ENCODE data around the gene SYT2.

SYT2 gene

DNA sequence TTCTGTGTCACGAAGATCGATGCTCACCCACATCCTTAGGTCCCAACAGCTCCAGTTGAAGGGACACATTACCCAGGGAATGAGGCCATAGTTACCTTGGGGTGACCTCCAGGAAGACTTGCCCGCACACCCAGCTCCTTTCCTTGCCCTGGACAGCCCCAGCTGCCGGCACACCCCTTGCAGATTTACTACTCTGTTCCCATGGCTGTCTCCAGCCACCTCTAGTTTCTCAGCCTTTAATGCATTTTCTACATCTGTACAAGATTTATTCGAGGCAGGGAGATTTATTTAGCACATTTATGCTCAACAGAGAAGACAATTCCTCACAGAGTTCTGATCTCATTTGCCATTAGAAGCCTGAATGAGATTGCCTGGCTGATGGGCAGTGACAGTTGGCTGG is 36.7 kb downstream of the SYT2 start:
- intact Hi-C loops (cut with DNase I; ENCODE audit: low total_unique reads), result no loop called here
- no peak for DNase-seq
- H3K36me3 ChIP-seq, result no peaks in the 10 kb centered on the region
- no peak for TF ChIP-seq CTCF (IDR thresholded peaks at IDR 0.05)
- H3K27me3 ChIP-seq, result peaks cover 0 to 17% of the 10 kb centered on the region in 2 donors
- H3K4me1 ChIP-seq, result no peaks in the 10 kb centered on the region
- H3K27ac ChIP-seq, result no peak overlapping the region
- peaks cover 0 to 10% (median 10%) of the 10 kb centered on the region in 3 donors for H3K9me3 ChIP-seq
- H3K4me3 ChIP-seq, result no peak overlapping the region

DNA sequence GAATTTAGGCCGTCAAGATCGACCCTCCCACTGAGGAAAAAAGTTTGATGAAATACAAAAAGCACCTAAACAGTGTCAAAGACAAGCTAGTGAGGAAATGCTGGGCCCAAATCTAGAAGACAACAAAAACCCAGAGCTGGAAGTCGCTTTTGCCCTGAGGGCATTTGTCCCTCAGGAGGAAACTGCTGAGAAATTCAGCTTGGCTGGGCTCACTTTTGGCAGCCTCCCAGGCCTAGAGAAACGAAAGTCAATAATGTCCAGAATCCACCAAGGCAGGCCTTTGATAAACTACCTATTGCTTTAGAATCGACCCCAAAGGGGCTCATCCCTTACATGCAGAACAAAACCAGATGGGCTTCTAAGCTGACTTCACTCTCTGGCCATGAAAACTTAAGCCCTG is 38.9 kb downstream of the SYT2 start:
- H3K27me3 ChIP-seq, result peaks cover 0 to 9% of the 10 kb centered on the region in 2 donors
- H3K27ac ChIP-seq, result no peak overlapping the region
- H3K4me1 ChIP-seq, result no peaks in the 10 kb centered on the region
- no peak for DNase-seq
- TF ChIP-seq CTCF (IDR thresholded peaks at IDR 0.05), result no peak
- H3K4me3 ChIP-seq, result no peak overlapping the region
- H3K9me3 ChIP-seq, result no peaks in the 10 kb centered on the region
- intact Hi-C loops (cut with DNase I; ENCODE audit: low total_unique reads), result no loop called here
- H3K36me3 ChIP-seq, result no peaks in the 10 kb centered on the region

- intact Hi-C loops (cut with DNase I; ENCODE audit: low total_unique reads), result no loop called here
- no peak for DNase-seq
- H3K4me3 ChIP-seq, result no peak overlapping the region
Observed at GRCh38 chr1:202665417-202665816, 44.8 kb downstream of the SYT2 start.

GRCh38 chr1:202664083-202664482 is 46.2 kb downstream of the SYT2 start:
- Histone ChIP-seq H3K27ac (no peak overlapping the region), H3K4me3 (no peak overlapping the region), H3K4me1 (no peaks in the 10 kb centered on the region), H3K27me3 (peaks cover 0 to 63% of the 10 kb centered on the region in 2 donors), H3K36me3 (no peaks in the 10 kb centered on the region), H3K9me3 (no peaks in the 10 kb centered on the region)
- TF ChIP-seq CTCF (IDR thresholded peaks at IDR 0.05), result no peak
- DNase-seq, result no peak
- intact Hi-C loops (cut with DNase I; ENCODE audit: low total_unique reads), result no loop called here

More at GRCh38 chr1:202665417-202665816, 44.8 kb downstream of the SYT2 start:
- TF ChIP-seq CTCF (IDR thresholded peaks at IDR 0.05), result no peak
- Histone ChIP-seq H3K36me3 (no peaks in the 10 kb centered on the region), H3K27me3 (peaks cover 0 to 50% of the 10 kb centered on the region in 2 donors), H3K9me3 (no peaks in the 10 kb centered on the region), H3K4me1 (no peaks in the 10 kb centered on the region), H3K27ac (no peak overlapping the region)

DNA sequence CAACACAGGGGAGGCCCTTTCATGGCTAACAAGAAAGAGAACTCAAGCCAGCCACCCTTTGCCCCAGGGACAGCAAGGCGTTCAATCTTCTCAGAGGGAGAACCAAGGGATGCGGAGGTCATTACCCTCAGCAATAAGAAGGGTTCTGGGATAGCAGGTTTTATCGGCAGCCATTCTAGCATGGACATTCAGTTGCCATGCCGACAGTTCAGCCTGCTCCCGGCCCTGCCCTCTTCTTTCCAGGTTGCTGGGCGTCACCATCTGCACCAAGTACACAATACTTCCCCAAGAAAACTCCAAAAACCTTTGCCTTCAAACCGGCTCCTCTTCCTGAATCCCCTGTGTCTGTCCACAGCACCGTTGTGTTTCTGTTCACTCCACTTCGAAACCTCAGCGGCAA is 47.1 kb downstream of the SYT2 start:
- intact Hi-C loops (cut with DNase I; ENCODE audit: low total_unique reads), result no loop called here
- no peak overlapping the region for H3K4me3 ChIP-seq
- DNase-seq, result no peak

More for the DNA sequence above, 47.1 kb downstream of the SYT2 start:
- no peak for TF ChIP-seq CTCF (IDR thresholded peaks at IDR 0.05)
- H3K4me1 ChIP-seq, result no peaks in the 10 kb centered on the region
- H3K27ac ChIP-seq, result no peak overlapping the region
- no peaks in the 10 kb centered on the region for H3K36me3 ChIP-seq
- H3K9me3 ChIP-seq, result no peaks in the 10 kb centered on the region
- peaks cover 0 to 69% of the 10 kb centered on the region in 2 donors for H3K27me3 ChIP-seq
